NCI-H2107 (cell line): ENCODE measurements around the gene ZNF471.

Experiments used
- DNase-seq: peaks from one replicate; lab custom pipeline; 2025; lab: John Stamatoyannopoulos, UW

Gene ZNF471

GRCh38 chr19:56507446-56508289 lies at the start of gene ZNF471:
TSS of gene ZNF471 (plus strand) at chr19:56507855. CDS start at chr19:56511572, 3,717 bp downstream.
- DNase-seq, result no peak

GRCh38 chr19:56474308-56474707 lies 33.3 kb upstream of the ZNF471 start:
- no peak for DNase-seq

GRCh38 chr19:56476093-56476492 lies 31.6 kb upstream of the ZNF471 start:
- no peak for DNase-seq

- DNase-seq, result no peak
Observed at GRCh38 chr19:56476651-56477428, 30.8 kb upstream of the ZNF471 start, which contains the start of gene ZNF667. TSS of gene ZNF667 (minus strand) at chr19:56477345. CDS start at chr19:56462370, 14,975 bp downstream.

GRCh38 chr19:56477429-56478338 lies 30.0 kb upstream of the ZNF471 start:
- no peak for DNase-seq

GRCh38 chr19:56491399-56491798 lies 16.3 kb upstream of the ZNF471 start:
- no peak for DNase-seq

- no peak for DNase-seq
Observed at GRCh38 chr19:56504581-56504980, 3.1 kb upstream of the ZNF471 start.

GRCh38 chr19:56508290-56508778 lies 679 bp downstream of the ZNF471 start:
- DNase-seq, result no peak

- no peak for DNase-seq
Observed at GRCh38 chr19:56525214-56525860, 17.7 kb downstream of the ZNF471 start.

- no peak for DNase-seq
Observed at GRCh38 chr19:56537442-56537841, 29.8 kb downstream of the ZNF471 start.

GRCh38 chr19:56538254-56538760 lies 30.7 kb downstream of the ZNF471 start:
- peak; percentile 2 for DNase-seq

GRCh38 chr19:56538761-56539263 lies 31.2 kb downstream of the ZNF471 start, which contains the start of gene ZFP28:
TSS of gene ZFP28 (plus strand) at chr19:56538948. CDS start at chr19:56539019, 71 bp downstream.
- DNase-seq, result no peak

GRCh38 chr19:56543776-56544175 lies 36.1 kb downstream of the ZNF471 start:
- DNase-seq, result no peak

GRCh38 chr19:56547535-56547934 lies 39.9 kb downstream of the ZNF471 start:
- DNase-seq, result no peak

- no peak for DNase-seq
Observed at GRCh38 chr19:56554272-56554869, 46.7 kb downstream of the ZNF471 start.

- no peak for DNase-seq
Observed at GRCh38 chr19:56562766-56563165, 55.1 kb downstream of the ZNF471 start.

- no peak for DNase-seq
Observed at GRCh38 chr19:56566904-56567273, 59.2 kb downstream of the ZNF471 start.

GRCh38 chr19:56567274-56568120 lies 59.8 kb downstream of the ZNF471 start, which contains the start of gene ZNF470:
TSS of gene ZNF470 (plus strand) at chr19:56567468. CDS start at chr19:56570312, 2,844 bp downstream.
- no peak for DNase-seq

GRCh38 chr19:56572589-56572988 lies 64.9 kb downstream of the ZNF471 start:
- no peak for DNase-seq
